ENCODE measurements around the gene VAMP2.
"Not testable (repeated sequence)": the region's sequence is repeated elsewhere in the genome, so short reads cannot be mapped to it uniquely, and the experiment has no call there.

Gene VAMP2

DNA sequence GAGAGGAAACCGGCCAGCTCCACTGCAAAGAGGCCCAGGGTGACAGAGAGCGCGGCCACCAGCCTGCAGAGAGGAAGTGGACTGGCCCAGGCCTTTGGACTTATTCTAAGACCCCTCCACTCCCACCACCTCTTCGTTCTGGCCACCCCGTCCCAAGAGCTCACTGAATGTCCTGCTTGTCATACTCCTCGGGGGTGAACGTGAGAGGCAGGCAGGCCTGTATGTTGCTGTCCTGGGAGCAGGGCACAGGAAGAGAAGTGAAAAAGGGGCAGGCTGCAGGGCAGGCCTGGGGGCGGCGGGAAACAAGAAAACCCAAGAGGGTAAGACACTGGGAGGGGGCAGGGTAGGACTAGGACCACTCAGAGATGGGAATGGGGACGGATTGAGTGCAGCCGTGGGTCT is 13.0 kb upstream of the VAMP2 start:
- no peak for DNase-seq

DNA sequence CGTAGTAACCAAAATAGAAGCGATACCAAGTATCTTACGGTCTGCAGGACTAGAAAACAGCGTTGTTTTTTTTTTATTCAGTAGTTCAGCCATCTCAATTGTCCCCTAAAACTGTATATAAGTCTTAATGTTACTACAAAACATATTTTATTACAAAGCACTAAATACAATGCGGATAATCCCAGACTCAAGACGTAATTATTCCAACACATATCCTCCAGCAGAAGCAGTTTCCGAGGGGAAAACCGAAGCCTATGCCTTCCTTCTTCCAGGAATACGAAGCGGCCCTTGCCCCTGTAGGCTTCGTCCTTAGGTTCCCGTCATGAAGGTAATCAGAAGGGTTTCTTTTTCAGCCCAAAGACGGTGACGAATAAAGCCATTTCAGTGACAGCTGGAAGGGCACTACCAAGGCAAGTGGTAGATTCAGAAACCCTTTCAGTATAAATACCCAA is 11.1 kb upstream of the VAMP2 start:
- no peak for DNase-seq

DNA sequence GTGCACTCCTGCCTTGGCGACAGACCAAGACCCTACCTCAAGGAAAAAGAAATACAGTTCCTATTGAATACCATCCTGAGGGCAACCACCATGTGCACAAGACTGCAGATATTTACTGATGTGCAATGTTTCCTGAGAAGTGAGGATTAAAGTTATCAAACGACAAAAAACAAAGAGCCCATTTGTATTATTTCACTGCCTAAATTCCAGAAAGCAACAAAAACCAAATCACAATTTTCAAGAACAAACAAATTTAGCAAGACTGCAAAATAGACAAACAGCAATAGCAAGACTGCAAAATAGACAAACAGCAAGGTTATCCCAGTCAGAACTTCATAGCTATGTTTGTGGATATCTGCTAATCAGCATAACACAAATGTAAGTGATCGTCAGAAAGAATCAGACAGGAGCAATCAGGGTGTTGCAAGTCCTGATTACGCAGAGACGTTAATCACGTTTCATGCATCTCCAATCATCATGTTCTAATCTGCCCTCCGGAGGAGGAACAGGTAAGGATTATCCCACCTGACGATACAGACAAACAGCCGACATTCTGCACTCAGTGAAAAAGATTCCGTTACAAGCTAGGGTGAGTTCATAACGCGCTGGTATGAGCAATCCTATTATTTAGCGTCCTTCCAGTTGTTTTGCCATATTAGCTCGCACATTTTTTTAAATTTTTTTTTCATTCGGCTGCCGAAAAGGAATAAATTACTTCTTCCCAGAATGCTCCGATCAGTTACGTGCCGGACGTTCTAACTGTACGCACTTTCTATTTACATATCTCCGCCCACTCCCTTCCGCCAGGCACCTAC is 10.5 kb upstream of the VAMP2 start:
- DNase-seq: peak; percentile 98

DNA sequence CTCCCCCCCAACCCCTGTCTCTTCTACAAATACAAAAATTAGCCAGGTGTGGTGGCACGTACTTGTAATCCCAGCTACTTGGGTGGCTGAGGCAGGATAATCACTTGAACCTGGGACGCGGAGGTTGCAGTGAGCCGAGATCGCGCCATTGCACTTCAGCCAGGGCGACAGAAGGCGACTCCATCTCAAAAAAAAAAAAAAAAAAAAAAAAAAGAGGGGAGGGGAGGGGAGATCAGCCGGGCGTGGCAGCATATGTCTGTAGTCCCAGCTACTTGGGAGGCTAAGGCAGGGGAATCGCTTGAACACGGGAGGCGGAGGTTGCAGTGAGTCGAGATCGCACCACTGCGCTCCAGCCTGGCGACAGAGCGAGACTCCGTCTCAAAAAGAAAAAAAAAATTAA is 7.4 kb upstream of the VAMP2 start:
- DNase-seq: not testable (repeated sequence)

DNA sequence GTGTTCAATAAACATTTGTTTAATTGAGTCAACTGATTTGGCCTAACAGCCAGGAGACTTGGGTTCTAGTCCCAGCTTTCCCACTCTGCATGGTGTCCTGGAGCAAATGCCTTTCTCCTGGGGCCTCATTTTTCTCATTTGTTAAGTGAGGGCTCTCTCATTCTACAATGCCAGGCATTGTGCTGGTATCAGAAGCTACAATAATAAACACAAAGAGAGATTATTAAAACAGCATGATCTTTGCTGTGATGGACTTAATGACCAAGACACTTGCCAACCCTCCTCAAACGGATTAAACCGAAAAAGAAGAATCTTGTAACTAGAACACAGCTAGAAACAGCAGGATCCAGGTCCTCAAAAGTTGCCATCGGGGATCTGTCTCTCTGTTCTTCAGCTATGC is 4.8 kb upstream of the VAMP2 start:
- DNase-seq: no peak

DNA sequence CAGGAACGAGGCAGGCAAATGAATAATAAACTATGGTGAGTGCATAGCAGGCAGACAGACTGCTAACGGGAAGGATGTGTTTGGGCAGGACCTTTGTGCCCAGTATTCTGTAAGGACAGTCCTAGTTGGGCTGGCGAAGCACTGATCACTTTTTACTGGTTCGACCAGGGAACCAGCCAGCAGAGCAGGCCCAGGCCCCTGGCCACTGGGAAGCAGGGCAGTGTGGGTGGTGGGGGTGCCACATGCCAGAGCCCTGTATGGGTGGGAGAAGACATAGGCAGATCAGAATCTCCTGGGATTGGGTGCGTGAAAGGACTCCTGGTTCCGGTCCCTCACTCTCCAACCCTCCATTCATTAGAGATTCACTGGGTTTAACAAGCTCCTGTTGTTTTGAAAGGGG is 4.0 kb upstream of the VAMP2 start:
- no peak for DNase-seq

DNA sequence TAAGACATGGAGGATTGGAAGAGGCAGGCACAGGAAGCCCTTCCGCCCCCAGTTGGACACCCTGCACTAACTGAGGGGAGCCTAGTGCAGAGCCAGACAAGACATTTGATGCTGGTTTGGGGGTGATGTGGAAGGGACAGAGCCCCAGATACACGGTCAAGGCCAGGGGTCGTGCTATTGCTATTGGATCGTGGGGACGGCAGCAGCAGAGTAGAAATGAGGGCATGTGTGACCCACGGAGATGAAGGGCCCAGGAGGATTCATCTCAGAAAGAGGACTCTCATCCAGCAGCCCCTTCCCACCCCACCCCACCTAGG is 2.0 kb upstream of the VAMP2 start:
- DNase-seq: no peak

DNA sequence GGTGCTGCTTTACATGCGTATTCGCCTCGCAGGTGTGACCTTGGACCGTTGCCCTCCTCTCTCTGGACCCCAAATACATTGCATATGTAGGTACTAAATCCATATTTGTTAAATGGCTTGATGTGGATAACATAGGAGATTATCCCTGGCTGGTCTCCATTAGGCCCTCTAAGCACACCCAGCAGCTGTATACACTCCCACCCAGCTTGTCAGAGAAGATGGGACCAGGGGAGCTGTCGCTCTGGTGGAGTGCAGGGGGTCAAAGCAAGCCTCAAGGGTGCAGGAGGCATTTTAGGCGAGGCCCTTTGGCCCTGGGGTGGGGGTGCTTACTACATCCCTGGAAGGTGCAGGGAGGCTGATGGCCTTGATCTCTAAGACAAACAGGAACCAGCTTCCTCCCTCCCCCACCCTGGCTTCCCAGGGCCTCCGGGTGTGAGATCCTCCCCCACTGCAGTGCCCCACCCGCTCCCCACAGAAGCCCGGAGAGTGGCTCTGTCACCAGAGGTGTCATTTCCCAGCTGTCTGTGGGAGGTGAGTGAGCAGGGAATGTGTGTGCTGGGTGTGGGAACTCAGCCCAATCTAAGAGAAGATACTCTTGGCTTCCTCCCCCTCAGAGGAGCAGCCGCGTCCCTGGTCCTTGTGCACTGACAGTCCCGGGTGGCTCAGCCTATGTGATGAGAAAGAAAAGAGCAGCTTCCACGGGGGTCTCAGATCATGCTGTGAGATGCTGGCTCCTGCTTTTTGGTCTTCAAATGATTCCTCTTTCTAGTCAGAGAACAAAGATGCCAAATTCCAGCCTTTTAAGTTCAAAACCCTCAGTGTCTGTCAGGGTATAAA is 1.4 kb upstream of the VAMP2 start:
- no peak for DNase-seq

DNA sequence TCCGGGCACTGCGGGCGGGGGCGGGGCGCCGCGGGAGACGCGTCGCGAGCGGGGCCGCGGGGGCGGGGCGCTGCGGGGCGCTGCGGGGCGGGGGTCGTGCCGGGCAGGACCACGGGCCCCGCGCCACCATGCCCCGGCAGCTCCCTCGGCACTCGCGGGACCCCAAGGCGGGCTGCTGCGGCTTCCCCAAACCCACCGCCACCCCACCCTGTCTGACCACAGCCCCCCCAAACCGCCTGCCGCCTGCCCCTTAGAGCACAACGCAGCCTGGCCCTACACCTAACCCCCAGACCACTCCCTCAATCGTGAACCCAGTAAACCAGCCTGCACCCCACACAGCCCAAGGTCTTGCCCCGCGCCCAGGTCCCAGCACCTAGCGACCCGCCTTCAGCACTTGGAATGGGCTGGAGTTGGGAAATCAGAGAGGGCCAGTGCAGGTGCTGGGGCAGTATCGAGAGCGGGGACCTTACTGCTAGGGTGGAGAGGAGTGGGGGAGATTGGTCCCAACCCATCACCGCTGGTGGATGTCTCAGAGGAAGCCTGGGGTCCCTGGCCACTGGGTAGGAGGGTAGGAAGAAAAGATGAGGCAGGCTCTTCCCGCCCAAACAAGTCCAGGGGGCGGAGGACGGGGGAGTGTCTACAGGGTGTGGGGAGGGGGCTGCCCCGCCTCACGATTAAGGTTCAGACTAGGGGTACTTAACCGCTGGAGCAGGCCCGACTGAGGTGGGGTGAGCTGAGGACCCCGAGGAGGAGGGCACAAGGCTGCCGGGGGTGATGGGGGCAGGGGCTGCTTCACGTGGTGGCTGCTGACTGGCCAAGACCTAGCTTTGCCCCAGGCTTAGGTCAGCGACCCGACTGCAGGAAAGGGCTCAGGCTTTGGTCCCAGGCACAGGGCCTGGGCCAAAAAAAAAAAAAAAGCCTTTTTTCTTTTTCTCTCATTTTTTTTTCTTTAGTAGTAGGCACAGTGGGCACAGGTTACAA is 539 bp upstream of the VAMP2 start:
- DNase-seq: no peak

DNA sequence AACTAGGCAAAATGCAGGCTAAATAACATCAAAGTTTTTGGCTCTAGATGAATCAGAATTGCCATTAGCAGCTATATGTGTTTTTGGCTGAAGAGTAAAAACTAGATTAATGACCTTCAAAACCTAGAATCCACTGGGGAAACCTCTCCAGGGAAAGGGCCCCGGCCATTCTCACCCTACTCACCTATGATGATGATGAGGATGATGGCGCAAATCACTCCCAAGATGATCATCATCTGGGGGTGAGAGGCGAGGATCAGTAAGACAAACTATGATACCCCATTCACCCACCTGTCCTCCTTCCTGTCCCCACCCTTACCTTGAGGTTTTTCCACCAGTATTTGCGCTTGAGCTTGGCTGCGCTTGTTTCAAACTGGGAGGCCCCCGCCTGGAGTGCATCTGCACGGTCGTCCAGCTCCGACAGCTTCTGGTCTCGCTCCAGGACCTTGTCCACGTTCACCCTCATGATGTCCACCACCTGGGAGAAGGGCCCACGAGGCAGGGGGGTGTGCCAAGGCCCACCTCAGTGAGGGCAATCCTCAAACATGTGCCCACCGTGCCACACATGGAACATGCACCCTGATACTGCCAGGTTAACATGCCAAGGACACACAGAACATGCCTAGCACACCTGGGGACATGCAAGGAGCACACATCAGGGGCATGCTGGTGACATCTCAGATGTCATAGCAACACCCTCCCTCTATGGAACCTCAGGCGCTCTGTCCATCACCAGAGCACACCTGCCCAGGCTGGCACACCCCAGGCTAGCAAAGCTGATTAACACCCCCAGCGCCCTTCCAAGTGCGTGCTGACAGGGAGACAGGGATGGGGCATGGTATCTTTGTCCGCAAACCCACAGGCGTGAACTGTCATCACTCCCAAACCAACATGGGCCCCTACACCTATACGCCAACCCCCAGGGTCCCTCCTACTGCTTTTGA is 1.2 kb downstream of the VAMP2 start:
- DNase-seq: no peak

DNA sequence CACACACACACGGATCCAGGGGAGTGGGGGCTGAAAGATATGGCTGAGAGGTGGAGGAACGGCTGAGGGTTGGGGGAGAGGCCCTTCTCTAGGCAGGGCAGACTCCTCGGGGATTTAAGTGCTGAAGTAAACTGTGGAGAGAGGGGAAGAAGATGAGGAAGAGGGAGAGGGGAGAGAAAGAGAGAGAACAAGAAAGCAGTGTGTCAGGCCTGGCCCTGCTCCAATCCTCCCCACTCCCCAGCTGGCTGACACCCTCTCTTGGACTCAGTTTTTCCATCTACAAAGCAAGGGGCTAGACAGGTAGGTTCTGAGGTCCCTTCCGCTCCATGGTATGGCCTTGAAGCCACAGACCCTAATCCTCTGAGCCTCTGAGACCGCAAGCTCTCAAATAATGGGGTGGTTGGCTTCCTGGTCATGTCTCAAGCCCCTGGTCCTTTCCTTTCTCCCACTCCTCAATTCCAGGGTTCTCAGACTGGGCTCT is 2.0 kb downstream of the VAMP2 start:
- DNase-seq: no peak

DNA sequence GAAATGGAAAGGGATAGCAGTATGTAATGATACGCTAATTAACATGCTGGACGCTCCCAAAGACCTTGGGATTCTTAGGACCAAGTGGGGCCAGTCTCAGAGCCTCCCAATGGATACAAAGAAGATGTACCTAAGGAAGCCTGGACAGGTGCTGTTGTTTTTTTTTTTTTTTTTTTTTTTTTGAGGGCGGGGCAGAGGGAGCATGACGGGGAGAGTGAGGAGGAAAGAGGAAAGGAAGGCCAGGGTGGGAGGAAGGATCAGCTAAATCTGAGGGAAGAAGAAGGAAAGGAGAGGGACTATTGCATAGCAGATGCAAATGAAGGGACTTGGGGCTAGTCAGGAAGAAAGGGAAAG is 2.5 kb downstream of the VAMP2 start:
- DNase-seq: no peak

DNA sequence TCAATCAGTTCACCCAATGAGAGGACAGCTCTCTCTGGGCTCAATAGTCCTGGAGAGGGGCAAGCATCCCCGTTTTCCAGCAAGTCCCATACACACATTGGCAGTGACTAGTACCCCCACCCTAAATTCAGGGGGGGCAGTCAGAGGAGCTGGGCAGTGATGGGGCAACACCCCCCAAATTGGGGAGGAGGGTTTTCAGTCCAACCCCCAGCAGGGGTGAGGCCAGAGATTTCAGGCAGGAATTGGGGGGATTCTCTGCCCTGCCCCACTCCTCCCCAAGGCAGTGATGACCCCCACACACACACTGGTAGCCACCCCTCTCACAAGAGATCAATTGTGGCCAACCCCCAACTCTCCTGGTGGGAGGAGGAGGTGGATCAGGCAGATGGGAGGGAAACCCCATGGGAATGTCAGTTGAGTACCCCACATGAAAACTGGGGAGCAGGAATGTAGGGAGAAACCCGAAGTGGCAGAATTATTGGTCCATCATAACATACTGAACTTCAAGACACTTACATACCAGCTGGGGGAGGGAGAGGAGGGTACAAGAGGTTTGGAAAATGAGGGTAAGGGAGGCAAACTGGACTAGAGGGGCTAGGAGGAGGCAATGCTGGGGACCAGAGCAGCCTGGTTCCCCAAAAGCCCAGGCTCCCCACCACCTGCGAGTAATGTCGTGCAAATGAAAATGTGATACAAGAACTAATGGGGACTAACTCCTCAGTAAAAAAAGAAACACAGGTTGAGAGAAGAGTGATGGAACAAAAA is 3.1 kb downstream of the VAMP2 start:
- no peak for DNase-seq

DNA sequence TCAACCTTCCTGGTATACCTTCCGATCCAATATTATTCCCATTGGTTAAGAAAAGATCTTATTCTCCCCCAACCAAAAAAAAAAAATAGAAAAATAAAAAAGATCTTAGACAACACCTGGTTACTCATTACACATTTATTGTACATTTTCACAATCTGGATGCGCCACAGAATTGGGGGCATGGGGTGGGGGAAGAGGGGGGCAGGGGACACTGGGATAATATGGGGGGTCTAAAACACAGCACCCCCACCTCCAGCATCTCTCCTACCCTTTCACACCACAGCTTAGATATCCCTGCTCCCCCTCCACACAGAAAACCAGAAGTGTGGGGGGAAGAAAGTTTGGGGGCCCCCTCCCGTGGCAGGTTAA is 3.7 kb downstream of the VAMP2 start:
- DNase-seq: no peak

DNA sequence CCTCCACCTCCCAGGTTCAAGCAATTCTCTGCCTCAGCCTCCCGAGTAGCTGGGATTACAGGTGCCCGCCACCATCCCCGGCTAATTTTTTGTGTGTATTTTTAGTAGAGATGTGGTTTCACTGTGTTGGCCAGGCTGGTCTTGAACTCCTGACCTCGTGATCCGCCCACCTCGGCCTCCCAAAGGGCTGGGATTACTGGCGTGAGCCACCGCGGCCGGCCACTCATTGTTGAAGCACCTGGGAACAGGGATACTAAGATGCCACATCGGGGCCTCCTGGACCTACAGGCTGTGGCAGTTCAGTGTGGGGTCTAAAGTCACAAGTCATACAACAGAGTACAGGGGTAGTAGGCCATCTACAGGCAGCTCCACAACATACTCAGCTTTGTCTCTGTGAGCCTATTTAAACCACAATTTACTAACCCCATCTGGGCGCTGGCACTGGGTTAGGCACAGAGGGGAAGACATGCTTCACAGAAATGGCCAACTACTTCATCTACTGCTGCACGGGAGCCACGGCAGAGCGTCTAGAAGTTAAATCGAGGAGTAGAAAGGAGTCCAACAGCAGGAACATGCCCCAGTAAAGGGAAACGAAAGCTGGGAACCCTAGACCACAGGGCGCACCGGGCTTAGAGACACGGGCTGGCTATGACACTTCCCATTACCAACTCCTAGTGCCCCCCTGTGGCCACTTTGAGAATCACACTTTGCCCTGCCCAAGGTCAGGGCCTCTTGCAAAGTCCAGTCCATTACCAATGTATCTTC is 4.3 kb downstream of the VAMP2 start:
- peak; percentile 39 for DNase-seq

DNA sequence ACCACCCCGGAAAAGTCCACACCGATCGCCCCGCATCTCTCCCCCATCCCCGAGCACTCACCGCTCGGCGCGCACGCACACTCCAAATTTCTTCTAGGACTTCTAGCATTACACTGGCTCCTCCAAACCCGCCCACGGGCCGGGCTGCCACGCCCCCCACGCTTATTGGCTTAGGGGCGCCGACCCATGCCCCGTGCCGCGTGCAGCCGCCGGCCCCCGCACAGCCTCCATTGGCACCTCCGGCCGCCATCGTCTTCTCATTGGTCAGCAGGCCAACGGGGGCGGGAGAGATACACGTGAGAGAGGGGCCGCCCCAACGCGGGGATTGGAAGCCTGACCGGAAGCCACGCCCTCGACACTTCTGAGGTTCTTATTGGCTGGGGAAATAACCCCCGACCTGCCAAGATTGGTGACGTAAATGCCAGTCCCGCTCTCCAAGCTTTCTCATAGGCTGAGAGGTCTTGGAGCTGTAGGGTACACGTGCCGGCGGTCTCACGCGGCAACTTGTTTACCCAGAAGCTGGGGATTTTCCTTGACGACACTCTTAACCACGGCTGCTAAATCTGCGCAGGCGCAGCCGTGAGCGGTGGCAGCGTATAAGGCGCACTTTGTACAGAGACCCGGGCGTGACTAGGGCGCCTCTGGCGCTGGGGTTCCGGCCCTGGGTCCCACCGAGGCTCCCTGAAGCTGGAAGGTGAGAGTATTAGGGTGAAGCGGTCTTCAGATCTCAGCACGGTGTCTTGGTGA is 6.3 kb downstream of the VAMP2 start:
- DNase-seq: peak; percentile 97

DNA sequence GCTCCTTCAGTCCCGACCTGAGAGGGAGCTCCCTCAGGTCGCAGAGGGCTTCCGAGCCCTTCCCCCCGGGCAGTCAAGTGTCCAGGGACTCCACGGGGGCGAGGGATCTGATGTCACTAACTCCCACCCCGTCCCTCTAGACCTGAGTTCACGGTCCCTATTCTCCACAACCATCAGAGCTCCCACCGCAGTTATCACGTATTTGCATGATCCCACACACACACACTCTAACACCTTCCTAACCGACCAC is 6.8 kb downstream of the VAMP2 start:
- DNase-seq: no peak

DNA sequence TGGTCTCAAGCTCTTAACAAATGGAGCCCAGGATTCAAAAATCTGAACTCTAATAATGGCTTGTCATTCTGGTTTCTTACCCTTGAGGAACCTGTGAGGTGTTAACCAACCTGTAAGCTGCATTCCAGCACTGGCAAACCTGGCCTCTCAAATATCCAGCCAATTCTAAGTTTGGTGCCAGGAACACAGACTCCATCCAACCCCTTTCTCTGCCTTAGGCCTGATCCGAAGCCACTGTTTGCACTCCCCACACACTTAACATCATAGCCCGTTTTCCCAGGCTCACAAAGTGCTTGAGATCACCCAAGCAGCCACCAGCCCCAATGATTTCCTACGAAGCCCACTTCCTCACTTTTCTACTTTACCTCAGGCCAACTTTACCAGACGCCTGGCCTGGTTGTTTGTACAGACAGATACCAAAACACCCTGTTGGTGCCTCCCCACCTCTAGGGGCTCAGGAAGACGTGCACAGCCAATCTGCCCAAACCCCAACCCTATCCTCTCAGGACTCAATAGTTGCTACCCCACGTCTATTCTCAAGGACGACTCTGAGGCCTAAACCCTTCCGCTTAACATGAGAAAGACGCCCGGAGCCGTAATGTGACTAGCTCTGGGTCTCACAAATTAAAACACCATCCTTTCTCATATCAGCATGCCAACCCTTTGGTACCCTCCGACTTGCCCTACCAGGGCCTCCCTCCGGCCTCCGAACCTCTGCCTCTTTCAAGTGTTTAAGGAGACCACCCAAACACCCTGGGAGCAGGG is 7.3 kb downstream of the VAMP2 start:
- no peak for DNase-seq

DNA sequence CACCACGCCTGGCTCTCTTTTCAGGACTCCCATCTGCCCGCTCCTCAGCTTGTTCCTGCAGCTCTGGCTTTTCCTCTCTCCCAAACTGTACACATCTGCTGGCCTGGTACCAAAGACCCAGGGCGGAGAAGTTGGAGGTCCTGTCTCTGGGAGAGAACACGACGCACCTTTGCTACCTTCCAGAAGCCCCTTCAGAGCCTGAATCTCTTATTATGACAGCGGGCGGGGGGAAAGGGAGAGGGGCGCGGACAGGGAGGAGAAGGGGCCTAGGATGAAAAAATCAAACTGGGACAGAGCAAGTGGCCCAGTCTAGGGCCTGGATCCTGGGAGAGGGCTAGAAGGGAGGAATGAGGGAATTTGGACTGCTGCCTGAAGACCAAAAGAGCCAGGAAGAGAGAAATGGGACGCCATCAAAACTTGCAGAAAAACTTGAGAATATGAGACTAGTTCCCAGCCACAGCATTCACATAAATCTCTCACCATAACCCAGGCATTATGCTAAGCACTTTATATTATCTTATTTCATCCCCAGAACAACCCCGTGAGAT is 8.1 kb downstream of the VAMP2 start:
- no peak for DNase-seq

Data from DMS 273 treated with DMSO at 0.1 percent for 48 hours (cell line).